ENCODE measurements around the gene CTNNBL1.
"Not testable (repeated sequence)": the region's sequence is repeated elsewhere in the genome, so short reads cannot be mapped to it uniquely, and the experiment has no call there.

Gene CTNNBL1

GRCh38 chr20:37850724-37851355, 157.0 kb downstream of the CTNNBL1 start:
- Histone ChIP-seq H3K4me1 (ENCODE audit: insufficient read depth, poor library complexity, severe bottlenecking) (no peaks in the 10 kb centered on the region), H3K27me3 (ENCODE audit: insufficient read depth, poor library complexity, severe bottlenecking) (no peaks in the 10 kb centered on the region), H3K36me3 (ENCODE audit: low read depth) (peaks cover 27% of the 10 kb centered on the region), H3K4me3 (ENCODE audit: severe bottlenecking) (no peak overlapping the region), H3K9me3 (ENCODE audit: severe bottlenecking) (no peaks in the 10 kb centered on the region), H3K27ac (ENCODE audit: poor library complexity, severe bottlenecking) (no peak overlapping the region)
- DNase-seq (ENCODE audit: low spot score) (peak; percentile 38), ATAC-seq (ENCODE audit: low read depth) (no peak)
- TF ChIP-seq CTCF (IDR thresholded peaks at IDR 0.05; ENCODE audit: poor library complexity, severe bottlenecking), result no peak

- Histone ChIP-seq H3K4me3 (ENCODE audit: severe bottlenecking) (no peak overlapping the region), H3K9me3 (ENCODE audit: severe bottlenecking) (no peaks in the 10 kb centered on the region), H3K4me1 (ENCODE audit: insufficient read depth, poor library complexity, severe bottlenecking) (no peaks in the 10 kb centered on the region), H3K36me3 (ENCODE audit: low read depth) (peaks cover 18% of the 10 kb centered on the region; the same call in 1 of the 2 replicates), H3K27ac (ENCODE audit: poor library complexity, severe bottlenecking) (no peak overlapping the region), H3K27me3 (ENCODE audit: insufficient read depth, poor library complexity, severe bottlenecking) (no peaks in the 10 kb centered on the region)
- DNase-seq (ENCODE audit: low spot score) (no peak), ATAC-seq (ENCODE audit: low read depth) (no peak)
- no peak for TF ChIP-seq CTCF (IDR thresholded peaks at IDR 0.05; ENCODE audit: poor library complexity, severe bottlenecking)
These were observed 158.8 kb downstream of the CTNNBL1 start for GRCh38 chr20:37852666-37853065.

GRCh38 chr20:37853823-37854375, 160.1 kb downstream of the CTNNBL1 start:
- no peak for TF ChIP-seq CTCF (IDR thresholded peaks at IDR 0.05; ENCODE audit: poor library complexity, severe bottlenecking)
- ATAC-seq (ENCODE audit: low read depth) (no peak), DNase-seq (ENCODE audit: low spot score) (no peak)
- H3K4me1 ChIP-seq (ENCODE audit: insufficient read depth, poor library complexity, severe bottlenecking), result no peaks in the 10 kb centered on the region
- peaks cover 18% of the 10 kb centered on the region; the same call in 1 of the 2 replicates for H3K36me3 ChIP-seq (ENCODE audit: low read depth)
- no peak overlapping the region for H3K4me3 ChIP-seq (ENCODE audit: severe bottlenecking)
- H3K27ac ChIP-seq (ENCODE audit: poor library complexity, severe bottlenecking), result no peak overlapping the region
- no peaks in the 10 kb centered on the region for H3K9me3 ChIP-seq (ENCODE audit: severe bottlenecking)
- no peaks in the 10 kb centered on the region for H3K27me3 ChIP-seq (ENCODE audit: insufficient read depth, poor library complexity, severe bottlenecking)

GRCh38 chr20:37856034-37856433, 162.2 kb downstream of the CTNNBL1 start:
- not testable (repeated sequence) for H3K9me3 ChIP-seq (ENCODE audit: severe bottlenecking); H3K4me3 ChIP-seq (ENCODE audit: severe bottlenecking); H3K27me3 ChIP-seq (ENCODE audit: insufficient read depth, poor library complexity, severe bottlenecking); H3K27ac ChIP-seq (ENCODE audit: poor library complexity, severe bottlenecking); H3K4me1 ChIP-seq (ENCODE audit: insufficient read depth, poor library complexity, severe bottlenecking); DNase-seq (ENCODE audit: low spot score); ATAC-seq (ENCODE audit: low read depth)
- H3K36me3 ChIP-seq (ENCODE audit: low read depth), result peaks cover 29% of the 10 kb centered on the region

- no peak overlapping the region for H3K4me3 ChIP-seq (ENCODE audit: severe bottlenecking)
- H3K4me1 ChIP-seq (ENCODE audit: insufficient read depth, poor library complexity, severe bottlenecking), result no peaks in the 10 kb centered on the region
- DNase-seq (ENCODE audit: low spot score) (no peak), ATAC-seq (ENCODE audit: low read depth) (no peak)
- H3K9me3 ChIP-seq (ENCODE audit: severe bottlenecking), result no peaks in the 10 kb centered on the region
- peaks cover 30% of the 10 kb centered on the region for H3K36me3 ChIP-seq (ENCODE audit: low read depth)
- no peaks in the 10 kb centered on the region for H3K27me3 ChIP-seq (ENCODE audit: insufficient read depth, poor library complexity, severe bottlenecking)
- no peak overlapping the region for H3K27ac ChIP-seq (ENCODE audit: poor library complexity, severe bottlenecking)
- no peak for TF ChIP-seq CTCF (IDR thresholded peaks at IDR 0.05; ENCODE audit: poor library complexity, severe bottlenecking)
These were observed 163.3 kb downstream of the CTNNBL1 start for GRCh38 chr20:37856932-37857660.
